Activated CD8-positive, alpha-beta memory T cell treated with anti-CD3 and anti-CD28 coated beads, Interleukin-2, amount 50 U/mL, for 1 hour (primary cell): ENCODE data around the gene POLR2F.
A peak's percentile ranks its signal among the peaks of the same experiment; 100 is the strongest.
"Not testable (repeated sequence)": the region's sequence is repeated elsewhere in the genome, so short reads cannot be mapped to it uniquely, and the experiment has no call there.

Experiments
- DNase-seq: peaks from one replicate; pipeline ENCODE4 v3.0.0-alpha.2; 2020; ENCODE audit errors: extremely low read depth

Gene POLR2F

DNA sequence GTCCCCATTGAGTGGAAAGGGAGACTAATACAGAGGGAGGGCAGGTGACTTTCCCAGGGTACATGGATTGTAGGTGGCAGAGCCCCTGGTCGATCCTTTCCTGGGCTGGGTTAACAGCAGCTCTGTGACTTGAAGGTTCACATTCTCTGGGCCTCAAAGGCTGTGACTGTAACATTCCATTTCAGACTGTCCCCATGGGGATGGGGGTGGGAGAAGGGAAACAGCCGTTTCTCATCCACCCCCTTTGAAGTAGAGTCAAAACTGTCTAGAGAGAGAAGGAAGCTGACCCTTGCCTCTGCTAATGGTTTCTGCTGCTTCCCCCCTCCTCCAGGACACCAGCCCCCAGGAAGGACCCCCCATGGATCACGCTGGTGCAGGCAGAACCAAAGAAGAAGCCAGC is 28.2 kb upstream of the POLR2F start:
- no peak for DNase-seq

DNA sequence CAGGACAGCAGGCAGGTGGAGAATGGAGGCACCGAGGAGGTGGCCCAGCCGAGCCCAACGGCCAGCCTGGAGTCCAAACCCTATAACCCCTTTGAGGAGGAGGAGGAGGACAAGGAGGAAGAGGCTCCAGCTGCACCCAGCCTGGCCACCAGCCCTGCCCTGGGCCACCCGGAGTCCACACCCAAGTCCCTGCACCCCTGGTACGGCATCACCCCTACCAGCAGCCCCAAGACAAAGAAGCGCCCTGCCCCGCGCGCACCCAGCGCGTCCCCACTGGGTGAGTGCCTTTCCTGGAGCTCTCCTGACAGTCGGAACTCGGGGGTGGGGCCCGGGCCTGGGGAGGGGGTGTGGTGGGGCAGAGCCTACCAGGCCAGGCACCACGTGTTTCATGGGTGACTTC is 27.7 kb upstream of the POLR2F start:
- no peak for DNase-seq

DNA sequence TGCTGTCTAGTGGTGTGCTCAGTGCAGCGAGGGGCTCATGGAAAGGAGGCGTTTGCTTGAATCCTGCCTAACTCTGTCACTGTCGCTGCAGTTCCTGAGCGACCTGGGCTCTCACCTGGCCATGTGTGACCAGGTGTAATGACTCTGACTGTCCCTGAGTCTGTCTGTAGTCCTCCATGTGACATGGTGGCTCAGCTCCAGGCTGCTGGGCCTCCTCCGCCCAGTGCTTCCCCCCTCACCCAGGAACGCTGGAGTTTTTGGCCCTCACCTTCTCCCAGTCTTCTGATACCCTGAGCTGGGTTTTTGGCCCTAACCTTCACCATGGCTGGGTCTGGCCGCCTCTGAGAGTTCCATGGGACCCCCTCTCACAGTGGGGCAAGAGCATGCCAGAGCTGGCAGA is 27.1 kb upstream of the POLR2F start:
- no peak for DNase-seq

DNA sequence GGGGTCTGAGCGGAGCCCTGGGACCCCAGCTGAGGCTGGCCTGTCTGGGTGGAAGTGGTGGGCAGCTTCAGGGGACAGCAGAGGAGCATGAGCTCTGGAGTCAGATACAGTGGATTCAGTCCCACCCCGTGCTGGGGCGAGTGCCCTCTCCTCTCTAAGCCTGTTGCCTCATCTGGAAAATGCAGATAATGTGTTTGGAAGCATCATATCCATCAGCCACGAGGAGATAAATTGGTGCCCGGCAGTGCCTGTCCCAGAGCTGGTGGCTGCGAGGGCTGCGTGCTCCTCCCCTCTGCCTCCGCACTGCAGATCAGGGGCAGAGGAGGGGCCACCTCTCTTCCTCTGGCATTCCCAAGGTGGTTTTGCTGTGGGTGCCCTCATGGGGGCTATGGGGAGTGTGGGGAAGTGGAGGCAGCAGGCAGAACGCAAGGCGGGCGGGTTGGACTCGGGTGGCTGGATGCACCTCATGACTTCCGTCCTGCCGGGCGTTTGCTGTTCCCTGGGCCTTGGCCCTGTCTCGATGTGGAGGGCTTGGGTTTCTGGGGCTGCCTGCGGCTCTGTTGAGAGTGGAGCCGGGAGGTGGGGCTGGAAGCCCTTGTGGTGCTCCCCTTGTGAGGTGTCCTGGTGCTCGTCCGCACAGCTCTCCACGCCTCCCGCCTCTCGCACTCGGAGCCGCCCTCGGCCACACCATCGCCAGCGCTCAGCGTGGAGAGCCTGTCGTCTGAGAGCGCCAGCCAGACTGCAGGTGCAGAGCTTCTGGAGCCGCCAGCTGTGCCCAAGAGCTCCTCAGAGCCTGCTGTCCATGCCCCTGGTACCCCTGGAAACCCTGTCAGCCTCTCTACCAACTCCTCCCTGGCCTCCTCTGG is 26.5 kb upstream of the POLR2F start:
- DNase-seq: no peak

DNA sequence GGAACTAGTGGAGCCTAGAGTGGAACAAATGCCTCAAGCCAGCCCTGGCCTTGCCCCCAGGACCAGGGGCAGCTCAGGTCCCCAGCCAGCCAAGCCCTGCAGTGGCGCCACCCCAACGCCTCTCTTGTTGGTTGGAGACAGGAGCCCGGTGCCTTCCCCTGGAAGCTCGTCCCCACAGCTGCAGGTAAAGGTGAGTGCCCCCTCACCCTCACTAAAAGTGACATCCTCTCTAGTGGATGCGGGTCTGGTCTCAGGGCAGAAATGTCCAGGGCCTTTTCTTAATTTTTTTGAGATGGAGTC is 25.9 kb upstream of the POLR2F start:
- DNase-seq: no peak

DNA sequence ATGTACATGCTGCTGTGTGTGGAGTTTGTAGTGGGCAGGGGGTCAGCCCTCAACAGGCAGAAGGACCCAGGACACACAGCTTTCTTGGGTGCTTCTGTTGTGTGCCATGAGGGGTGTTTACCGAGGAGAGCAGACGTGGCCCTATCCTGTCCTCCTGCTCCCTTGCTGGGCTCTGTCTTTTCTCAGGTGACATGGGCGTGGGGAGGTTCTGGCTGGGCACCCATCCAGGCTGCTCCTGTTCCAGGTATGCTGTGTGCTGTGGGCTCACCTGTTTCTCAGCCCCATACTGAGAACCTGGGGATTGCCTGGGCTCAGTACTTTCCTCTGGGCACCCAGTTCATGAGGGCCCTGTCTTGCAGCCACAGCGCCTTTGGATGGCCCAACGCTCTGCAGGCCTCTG is 24.1 kb upstream of the POLR2F start:
- no peak for DNase-seq

DNA sequence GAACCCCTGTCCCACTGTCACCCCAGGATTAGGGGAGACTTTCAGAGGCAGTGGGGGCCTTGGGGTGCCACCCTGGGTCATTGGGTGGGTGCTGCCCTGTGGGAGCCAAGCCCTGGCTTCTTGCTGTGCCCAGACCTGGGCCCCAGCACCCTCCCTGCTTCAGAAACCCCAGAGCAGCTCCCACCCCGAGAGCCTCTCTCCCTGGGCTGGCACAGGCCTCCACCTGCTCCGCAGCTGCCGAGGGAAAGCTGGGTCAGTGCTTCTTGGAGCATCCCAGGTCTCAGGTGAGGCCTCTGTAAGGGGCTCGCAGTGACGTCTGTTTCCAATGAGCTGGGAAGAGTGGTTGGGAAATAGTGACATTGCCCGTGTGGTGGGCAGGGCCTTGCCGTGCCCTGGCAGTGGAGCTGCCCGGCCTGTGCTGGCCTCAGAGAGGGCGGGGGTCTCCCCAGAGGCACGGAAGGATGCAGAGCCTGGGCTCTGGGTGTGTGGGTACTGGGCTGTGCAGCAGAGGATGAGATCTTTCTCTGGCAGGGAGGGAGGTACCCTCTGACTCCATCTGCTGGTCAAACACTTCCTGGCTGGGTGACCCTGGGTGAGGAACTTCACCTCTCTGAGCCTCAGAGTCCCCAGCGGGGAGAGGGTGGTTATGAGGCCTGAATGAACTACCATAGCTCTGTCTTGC is 23.1 kb upstream of the POLR2F start:
- no peak for DNase-seq

DNA sequence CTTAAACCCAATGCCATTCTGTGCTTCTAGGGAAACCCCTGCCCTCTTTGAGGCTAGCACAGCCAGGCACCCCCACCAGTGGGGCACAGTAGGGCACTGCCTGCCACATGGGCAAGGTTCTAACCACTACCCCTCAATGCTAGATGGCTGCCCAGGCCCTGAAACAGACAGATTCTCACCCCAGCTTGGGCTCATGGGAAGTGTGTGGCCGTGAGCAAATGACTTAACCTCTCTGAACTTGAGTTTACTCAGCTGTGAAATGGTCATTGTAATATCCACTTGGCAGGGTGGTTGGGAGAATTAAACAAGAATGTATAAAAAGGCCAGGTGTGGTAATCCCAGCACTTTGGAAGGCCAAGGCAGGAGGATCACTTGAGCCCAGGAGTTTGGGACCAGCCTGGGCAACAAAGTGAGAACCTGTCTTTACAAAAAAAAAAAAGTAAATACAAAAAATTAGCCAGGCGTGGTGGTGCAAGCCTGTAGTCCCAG is 22.5 kb upstream of the POLR2F start:
- no peak for DNase-seq

DNA sequence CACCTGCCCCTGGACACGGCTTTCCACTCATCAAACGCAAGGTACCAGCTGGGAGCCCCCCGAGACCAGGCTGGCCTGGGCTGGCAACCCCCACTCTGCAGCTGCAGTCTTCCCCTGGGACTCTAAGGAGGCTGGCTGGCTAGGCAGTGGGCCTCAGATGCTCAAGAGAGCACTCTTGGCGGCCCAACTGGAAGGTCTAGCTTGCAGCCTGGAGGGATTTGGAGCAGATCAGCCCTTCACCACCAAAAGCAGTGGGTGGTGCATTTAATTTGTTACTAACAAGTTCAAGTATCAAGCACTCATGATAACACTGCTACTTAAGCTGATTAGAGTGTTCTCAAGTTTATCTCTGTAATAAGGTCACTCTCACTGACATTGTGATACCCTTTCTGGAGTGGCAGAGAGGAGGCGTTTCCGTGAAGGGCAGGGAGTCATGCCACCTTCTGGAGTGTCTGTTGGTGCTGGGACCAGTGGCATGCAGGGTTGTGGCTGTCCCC is 21.6 kb upstream of the POLR2F start:
- DNase-seq: no peak

DNA sequence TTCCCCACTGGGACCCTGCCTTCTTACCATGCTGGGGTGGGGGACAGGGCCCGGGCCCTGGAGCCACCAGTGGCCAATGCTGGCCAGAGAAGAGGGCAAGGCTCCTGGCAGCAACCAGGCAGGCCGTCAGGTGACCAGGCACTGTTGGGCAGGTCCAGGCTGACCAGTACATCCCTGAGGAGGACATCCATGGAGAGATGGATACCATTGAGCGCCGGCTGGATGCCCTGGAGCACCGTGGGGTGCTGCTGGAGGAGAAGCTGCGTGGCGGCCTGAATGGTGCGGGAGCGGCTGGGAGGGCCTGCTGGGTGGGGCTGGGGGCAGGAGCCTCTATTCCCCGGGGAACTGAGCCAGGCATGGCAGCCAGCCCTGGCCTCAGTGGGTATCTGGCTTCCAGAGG is 21.1 kb upstream of the POLR2F start:
- DNase-seq: no peak

DNA sequence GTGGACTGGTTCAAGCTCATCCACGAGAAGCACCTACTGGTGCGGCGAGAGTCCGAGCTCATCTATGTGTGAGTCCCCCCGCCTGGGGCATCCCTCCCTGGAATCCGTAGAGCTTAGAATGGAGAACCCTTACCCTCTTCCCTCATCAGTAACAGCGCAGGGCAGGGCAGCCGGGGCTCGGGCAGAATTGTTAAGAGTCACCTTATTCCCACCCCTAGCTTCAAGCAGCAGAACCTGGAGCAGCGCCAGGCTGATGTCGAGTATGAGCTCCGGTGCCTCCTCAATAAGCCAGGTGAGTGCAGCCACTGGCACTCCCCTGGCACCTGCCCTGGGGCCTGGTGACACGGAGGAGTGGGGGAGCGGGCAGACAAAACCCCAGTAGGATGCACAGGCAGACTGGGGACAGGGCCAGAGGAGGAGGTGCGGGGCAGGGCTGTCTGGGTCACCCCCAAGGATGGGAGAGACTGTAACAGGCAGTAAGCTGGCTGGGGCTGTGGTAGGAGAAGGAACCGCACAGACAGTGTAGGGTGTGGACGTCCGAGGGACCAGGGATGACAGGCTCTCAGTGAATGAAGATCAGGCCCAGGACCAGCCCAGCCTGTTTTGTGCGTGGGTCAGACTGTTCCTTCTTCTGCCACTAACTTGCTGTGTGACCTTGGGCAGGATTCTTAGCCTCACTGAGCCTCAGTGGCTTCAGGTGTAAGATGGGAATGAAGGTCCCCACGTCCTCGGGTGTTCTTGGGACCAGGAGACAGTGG is 20.5 kb upstream of the POLR2F start:
- no peak for DNase-seq

DNA sequence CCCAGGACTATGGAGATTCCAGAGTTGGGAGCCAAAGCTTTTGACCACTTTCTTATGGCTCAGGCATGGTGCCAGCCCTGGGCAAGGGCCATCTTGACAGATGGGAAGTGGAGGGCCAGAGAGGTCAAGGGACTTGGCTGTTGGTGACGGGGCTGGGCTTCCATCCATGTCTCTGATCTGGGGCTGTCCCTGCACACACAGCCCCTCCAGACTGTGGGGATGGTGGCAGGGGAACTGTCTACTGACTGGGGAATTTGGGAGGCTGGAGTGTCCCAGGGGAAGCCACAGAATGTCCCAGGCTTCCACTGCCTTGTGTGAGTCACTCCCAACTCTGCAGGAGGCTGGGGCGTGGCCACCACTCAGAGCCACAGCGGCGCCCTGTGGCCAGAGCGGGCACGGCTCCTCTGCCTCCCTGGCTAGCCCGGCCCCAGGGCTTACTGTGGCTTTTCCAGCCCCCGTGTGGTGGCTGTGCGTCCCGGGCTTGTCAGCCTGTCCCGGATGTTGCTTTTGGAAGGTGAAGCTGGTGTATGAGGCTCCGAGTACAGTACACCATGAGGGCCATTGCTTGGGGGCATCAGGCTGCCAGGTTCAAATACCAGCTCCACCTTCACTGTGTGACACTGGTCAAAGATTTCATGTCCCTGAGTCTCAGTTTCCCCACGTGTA is 19.7 kb upstream of the POLR2F start:
- peak; percentile 36 for DNase-seq

DNA sequence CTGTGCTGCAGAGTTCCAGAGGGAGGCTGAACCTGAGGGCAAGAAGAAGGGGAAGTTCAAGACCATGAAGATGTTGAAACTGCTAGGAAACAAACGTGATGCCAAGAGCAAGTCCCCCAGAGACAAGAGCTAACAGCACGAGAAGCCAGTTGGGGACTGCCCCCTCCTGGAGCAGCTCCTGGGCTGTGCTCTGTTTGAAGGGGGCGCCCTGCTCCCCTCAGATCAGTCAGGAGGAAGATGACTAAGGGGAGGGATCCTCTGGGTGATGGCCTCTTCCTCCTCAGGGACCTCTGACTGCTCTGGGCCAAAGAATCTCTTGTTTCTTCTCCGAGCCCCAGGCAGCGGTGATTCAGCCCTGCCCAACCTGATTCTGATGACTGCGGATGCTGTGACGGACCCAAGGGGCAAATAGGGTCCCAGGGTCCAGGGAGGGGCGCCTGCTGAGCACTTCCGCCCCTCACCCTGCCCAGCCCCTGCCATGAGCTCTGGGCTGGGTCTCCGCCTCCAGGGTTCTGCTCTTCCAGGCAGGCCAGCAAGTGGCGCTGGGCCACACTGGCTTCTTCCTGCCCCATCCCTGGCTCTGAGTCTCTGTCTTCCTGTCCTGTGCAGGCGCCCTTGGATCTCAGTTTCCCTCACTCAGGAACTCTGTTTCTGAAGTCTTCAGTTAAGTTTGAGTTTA is 12.7 kb upstream of the POLR2F start:
- no peak for DNase-seq

DNA sequence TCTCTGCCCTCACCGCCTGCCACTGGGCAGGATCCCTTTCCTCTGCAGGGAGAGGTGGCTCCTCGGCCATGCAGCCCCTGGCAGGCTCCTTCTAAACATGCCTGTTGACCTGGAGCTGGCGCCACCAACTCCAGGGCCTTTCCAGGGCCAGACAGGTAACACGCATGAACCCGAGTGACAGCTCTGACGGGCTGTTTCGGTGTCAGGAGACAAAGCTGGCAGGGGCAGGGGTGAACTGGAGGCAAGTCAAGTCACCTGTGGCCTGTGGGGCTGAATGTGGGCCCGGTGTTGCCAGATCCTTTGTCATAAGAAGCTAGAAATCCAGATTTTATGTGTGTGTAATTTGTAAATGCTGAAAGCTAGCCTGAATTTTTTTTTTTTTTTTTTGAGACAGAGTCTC is 11.4 kb upstream of the POLR2F start:
- DNase-seq: no peak

DNA sequence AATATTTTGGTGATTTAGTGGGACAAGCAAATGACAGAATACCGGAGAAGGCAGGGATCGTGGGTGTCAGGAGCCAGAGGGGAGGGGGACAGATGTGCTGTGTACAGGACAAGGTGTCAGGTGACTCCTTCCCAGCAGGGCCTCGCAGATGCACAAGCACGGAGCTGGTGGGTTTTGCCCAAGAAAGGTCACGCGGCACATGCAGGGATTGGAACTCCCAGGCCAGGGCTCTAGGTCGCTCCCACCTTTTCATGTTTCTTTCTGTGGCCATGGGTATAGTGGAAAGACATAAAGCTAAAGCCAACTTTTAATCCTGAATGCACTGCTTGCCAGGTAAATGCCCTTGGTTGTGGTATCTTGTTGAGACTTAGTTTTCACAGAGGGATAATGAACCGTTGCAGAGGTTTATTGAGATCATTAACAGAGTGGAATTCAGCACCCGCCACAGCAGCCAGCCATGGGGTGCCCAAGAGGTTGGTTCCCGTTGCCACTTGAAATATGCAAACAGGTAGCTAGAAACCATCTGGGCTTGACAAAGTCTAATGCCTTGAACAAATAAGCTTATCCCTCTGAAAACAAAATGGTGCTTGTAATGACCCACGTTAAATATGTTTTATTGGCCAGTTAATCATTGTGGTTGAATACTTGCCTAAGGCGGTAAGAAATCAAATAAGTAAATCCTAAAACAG is 10.2 kb upstream of the POLR2F start:
- DNase-seq: no peak

DNA sequence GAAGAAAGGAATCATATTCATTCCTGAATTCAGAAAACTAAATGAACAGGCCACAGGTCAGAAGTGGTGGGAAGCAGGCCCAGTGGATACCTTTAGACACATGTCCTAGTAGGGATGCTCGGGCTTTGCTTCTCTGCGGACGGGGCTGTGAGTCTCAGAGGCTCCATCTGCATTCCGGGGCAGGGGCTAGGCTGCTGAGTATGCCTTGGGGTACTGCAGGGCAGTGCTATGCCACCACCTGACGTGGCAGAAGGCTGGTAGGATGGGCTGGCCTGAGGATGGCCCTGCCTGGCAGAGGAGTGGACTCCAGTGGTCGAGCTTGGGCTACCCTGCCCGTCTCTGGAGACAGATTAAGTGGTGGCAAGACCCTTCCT is 9.7 kb upstream of the POLR2F start:
- DNase-seq: no peak

DNA sequence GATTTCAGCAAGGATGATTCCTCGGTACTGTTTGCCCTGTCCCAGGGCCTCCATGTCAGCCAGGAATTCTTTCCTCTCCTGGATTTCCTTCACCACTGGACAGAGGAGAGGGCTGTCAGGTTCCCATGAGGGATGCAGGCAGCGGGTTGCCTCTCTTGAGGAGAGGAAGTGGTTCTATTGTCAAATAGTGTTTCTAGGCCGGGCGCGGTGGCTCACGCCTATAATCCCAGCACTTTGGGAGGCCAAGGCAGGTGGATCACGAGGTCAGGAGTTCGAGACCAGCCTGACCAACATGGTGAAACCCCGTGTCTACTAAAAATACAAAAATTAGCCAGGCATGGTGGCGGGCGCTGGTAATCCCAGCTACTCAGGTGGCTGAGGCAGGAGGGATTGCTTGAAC is 9.1 kb upstream of the POLR2F start:
- not testable (repeated sequence) for DNase-seq

DNA sequence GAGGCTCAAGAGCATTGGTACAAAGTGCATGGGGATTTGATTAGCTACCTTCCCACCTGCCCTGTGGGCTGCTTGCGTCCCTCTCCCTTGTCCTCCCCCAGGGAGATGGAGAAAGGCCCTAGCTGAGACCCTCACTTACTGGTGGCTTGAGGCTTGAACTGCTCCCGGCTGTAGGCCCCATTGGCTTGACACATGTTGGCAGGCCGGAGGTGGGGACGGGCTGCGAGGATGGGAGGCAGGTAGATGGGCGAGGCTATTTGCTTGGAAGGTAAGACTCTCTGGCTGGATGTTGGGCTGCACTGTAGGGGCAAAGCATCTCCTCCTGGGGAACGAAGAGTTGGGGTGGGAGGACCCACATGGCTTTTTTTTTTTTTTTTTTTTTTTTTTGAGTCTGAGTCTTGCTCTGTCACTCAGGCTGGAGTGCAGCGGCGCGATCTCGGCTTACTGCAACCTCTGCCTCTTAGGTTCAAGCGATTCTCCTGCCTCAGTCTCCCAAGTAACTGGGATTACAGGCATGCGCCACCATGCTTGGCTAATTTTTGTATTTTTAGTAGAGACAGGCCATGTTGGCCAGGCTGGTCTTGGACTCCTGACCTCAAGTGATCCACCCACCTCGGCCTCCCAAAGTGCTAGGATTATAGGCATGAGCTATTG is 6.2 kb upstream of the POLR2F start:
- DNase-seq: not testable (repeated sequence)

DNA sequence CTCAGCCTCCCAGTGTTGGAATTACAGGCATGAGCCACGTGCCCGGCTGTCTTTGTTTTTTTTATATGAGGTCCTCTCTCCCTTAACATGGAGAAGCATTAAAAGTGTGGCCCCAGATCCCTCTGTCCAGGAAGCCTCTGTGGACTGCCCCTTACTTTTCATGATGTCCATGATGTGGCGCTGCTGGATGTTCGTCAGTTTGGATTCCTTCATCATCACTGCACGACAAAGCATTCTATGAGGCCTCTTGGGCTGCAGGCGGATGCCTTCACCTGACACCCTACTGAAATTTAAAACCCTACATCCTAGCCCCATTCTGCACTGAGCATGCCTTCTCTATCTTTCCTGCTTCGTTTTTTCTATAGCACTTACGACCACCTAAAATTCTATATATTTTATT is 2.2 kb upstream of the POLR2F start:
- no peak for DNase-seq

DNA sequence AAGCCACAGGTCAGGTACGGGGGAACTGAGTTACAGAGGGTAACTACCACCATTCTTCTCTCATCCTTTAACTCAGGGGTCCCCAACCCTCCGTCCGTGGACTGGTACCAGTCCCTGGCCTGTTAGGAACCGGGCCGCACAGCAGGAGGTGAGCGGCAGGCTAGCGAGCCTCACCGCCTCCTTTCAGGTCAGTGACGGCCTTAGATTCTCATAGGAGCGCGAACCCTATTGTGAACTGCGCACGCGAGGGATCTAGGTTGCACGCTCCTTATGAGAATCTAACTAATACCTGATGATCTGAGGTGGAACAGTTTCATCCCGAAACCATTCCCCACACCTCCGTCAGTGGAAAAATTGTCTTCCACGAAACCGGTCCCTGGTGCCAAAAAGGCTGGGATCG is 870 bp upstream of the POLR2F start:
- DNase-seq: not testable (repeated sequence)
